Measurements from ENCODE around the gene RASD2.

The RASD2 gene

GRCh38 chr22:35582218-35582860 is 41.7 kb downstream of the RASD2 start:
- DNase-seq (ENCODE audit: low read depth in 2 of 2): no peak

GRCh38 chr22:35582861-35583670 is 42.4 kb downstream of the RASD2 start:
- DNase-seq (ENCODE audit: low read depth in 2 of 2): peak; percentile 8 to 15

- no peak for DNase-seq (ENCODE audit: low read depth in 2 of 2)
Observed at GRCh38 chr22:35586771-35587170, 46.1 kb downstream of the RASD2 start.

- DNase-seq (ENCODE audit: low read depth in 2 of 2): no peak
Observed at GRCh38 chr22:35587447-35587870, 46.8 kb downstream of the RASD2 start.

DNA sequence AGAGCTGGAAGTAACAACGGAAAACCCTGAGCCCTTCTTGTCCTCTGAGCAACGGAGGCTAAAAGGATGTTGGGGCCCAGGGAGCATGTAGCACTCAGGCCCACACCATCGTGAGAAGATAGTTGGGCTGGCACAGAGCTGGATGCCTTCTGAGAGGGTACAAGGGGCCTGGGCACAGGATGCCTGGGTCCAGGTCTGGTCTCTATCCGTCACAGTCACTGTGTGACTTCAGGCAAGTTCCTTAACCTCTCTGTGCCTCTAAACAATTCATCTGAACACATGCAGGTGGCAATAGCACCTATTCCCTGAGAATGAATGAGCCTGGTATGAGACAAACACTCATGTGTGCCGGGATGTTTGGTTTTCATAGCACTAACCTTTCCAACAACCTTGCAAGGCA is 47.3 kb downstream of the RASD2 start:
- no peak for DNase-seq (ENCODE audit: low read depth in 2 of 2)

GRCh38 chr22:35589071-35589755 is 48.6 kb downstream of the RASD2 start:
- no peak for DNase-seq (ENCODE audit: low read depth in 2 of 2)

GRCh38 chr22:35589756-35590093 is 49.1 kb downstream of the RASD2 start:
- DNase-seq (ENCODE audit: low read depth in 2 of 2): no peak

DNA sequence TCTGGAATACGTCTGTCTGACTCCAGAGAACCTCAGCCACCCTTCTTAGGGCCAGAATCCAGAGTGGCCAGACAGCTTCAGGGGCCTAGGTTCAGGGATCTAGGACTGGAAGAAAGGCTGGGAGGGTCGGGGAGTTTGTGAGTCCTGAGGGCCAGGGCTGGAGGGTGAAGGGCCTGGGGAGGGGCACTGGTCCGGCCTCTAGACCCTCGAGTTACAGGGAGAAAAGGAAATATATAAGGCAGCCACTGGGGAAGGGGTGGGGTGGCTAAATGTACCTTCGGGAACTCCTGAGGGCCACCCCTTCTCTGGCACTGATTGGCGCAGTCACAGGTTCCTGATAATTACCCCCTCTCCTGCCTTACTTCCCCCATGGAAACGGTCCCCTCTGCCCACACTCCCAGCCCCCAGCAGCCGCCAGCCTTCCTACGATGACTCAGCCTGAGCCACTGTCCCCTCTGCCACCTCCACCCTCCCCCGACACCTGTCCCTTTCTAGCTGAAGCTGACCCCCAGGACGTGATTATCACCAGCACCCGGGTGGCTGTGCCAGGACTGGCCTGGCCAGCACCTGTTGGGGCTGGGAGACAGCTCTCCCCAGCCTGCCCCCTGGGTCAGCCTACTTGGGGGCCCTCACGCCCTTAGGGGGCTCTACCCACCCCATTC is 50.1 kb downstream of the RASD2 start:
- DNase-seq (ENCODE audit: low read depth in 2 of 2): no peak

DNA sequence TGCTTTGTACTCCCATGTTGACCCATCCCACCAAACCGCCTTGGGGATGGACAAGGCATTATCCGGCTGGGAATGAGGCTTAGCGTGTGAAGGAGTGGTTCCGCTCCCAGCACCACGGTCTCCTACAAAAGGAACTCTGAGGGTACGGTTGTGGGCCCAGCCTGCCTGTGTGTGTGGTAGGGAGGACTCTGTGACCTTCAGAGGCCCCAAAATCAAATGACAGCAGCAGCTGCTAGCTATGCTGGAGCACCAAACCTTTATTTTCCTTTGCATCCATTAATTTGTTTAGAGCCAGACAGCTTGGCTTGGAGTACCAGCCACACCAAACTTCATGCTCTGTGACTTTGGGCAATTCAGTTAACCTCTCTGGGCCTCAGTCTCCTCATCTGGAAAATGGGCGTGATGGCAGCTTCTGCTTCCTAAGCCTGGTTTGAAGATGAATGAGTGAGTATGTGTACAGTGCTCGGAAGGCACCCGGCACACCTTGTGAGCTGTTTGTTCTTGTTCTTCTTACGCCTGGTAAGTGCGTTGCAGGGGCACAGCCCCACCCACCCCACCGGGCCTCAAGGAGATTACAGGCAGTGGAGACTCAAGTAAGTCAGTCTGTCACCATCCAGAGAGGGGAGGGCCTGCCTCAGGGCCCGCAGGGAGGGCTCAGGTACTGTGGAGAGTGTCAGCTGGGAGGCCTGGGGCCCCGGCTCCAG is 51.2 kb downstream of the RASD2 start:
- no peak for DNase-seq (ENCODE audit: low read depth in 2 of 2)

DNA sequence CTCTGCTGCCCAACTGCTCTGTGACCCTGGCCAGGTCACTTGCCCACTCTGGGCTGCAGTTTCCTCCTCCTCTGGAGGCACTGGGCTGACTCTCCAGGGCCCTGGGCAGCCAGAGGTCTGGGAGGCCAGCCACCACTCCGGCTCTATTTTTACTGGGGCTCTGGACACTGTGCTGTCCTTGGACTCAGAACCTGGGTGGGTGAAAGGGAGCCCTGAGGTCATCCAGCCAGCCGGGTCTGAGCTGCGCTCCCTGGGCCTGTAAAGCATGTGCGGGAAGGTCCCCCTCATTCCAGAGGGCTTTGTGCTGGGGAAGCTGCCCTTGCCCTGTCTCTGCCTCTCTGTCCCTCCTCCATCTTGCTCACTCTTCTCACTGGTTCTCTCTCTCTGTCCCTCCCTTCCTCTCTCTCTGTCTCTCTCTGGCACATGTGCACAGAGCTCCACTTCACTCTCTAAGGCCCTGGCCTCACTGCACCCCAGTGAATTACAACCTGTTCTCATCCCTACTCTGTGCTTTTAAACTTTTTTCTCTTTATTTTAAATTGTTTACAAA is 51.9 kb downstream of the RASD2 start:
- DNase-seq (ENCODE audit: low read depth in 2 of 2): no peak

GRCh38 chr22:35593071-35593890 is 52.6 kb downstream of the RASD2 start:
- no peak for DNase-seq (ENCODE audit: low read depth in 2 of 2)

GRCh38 chr22:35593891-35594470 is 53.4 kb downstream of the RASD2 start:
- DNase-seq (ENCODE audit: low read depth in 2 of 2): no peak

GRCh38 chr22:35594686-35595085 is 54.1 kb downstream of the RASD2 start:
- no peak for DNase-seq (ENCODE audit: low read depth in 2 of 2)

GRCh38 chr22:35596821-35597220 is 56.2 kb downstream of the RASD2 start:
- no peak for DNase-seq (ENCODE audit: low read depth in 2 of 2)

DNA sequence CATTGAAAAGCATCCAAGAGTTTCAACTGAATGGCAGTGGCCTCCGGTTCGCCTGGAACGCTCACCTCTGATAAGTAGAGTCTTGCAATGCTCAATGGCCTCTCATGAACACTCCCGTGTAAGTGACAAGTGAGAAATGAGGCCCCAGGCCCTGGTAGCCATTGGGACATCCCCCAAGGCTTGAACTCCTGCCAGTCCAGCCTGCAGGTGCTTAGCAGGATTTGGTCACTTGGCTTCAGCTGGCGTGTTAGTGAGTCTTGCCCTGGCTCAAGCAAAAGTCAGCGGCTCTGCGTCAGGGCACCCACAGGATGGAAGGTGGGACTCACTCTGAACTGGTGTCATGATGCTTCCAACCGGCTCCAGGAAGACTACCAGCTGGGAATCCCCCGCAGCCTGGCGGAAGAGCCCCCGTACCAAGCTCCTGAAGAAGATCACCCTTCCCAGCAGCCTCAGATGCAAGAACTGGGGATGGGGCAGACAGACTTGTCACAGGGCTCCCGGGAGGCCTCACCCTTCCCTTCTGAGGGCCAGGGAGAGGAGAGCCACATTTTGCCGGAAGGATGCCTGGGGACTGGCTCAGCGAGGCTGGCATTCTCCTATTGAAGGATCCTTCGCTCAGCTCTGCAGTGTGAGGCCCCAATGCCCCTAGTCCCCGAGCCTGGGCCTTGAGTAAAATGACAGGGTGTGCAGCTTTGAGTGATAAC is 57.2 kb downstream of the RASD2 start:
- DNase-seq (ENCODE audit: low read depth in 2 of 2): no peak

GRCh38 chr22:35598396-35598710 is 57.7 kb downstream of the RASD2 start:
- no peak for DNase-seq (ENCODE audit: low read depth in 2 of 2)

DNA sequence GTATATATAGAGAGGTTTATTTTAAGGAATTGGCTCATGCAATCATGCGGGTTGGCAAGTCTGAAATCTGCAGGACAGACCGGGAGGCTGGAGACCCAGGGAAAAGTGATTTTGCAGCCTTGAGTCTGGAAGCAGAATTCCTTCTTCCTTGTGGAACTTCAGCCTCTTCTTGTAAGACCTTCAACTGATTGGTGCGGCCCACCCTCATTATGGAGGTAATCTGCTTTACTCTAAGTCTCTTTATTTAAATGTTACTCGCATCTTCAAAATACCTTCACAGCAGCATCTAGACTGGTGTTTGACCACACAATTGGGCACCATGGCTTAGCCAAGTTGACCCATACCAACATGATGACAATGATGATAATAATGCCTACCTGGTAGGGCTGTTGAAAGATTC is 58.7 kb downstream of the RASD2 start:
- DNase-seq (ENCODE audit: low read depth in 2 of 2): no peak

- DNase-seq (ENCODE audit: low read depth in 2 of 2): no peak
Observed at GRCh38 chr22:35600476-35600875, 59.8 kb downstream of the RASD2 start.

GRCh38 chr22:35601013-35601580 is 60.5 kb downstream of the RASD2 start:
- no peak for DNase-seq (ENCODE audit: low read depth in 2 of 2)
